Measurements from ENCODE around the gene PLAGL1.
"Not testable (repeated sequence)": the region's sequence is repeated elsewhere in the genome, so short reads cannot be mapped to it uniquely, and the experiment has no call there.

PLAGL1 gene

GRCh38 chr6:143936347-143936746 is 71.7 kb downstream of the PLAGL1 start:
- ATAC-seq, result no peak

GRCh38 chr6:143934867-143935266 is 73.2 kb downstream of the PLAGL1 start:
- no peak for ATAC-seq

- ATAC-seq, result no peak
These were observed 73.7 kb downstream of the PLAGL1 start for GRCh38 chr6:143934331-143934730.

- ATAC-seq, result no peak
These were observed 78.1 kb downstream of the PLAGL1 start for GRCh38 chr6:143929975-143930374.

GRCh38 chr6:143928853-143929252 is 79.2 kb downstream of the PLAGL1 start:
- ATAC-seq, result no peak

- ATAC-seq, result not testable (repeated sequence)
These were observed 91.0 kb downstream of the PLAGL1 start for GRCh38 chr6:143917026-143917425.

GRCh38 chr6:143912671-143913070 is 95.4 kb downstream of the PLAGL1 start:
- ATAC-seq, result no peak

- ATAC-seq, result no peak
These were observed 97.0 kb downstream of the PLAGL1 start for GRCh38 chr6:143911028-143911427.

GRCh38 chr6:143902827-143903226 is 105.2 kb downstream of the PLAGL1 start:
- ATAC-seq, result no peak

GRCh38 chr6:143901885-143902750 is 105.9 kb downstream of the PLAGL1 start:
- peak; percentile 87 to 91 for ATAC-seq

- ATAC-seq, result no peak
These were observed 107.7 kb downstream of the PLAGL1 start for GRCh38 chr6:143900358-143900757.

- no peak for ATAC-seq
These were observed 111.8 kb downstream of the PLAGL1 start for GRCh38 chr6:143896126-143896860.

- no peak for ATAC-seq
These were observed 113.4 kb downstream of the PLAGL1 start for GRCh38 chr6:143894655-143895054.
